HuH-7.5 (cell line): ENCODE data around the gene GTF2H3.

ENCODE experiments used
- DNase-seq: peaks from one replicate; pipeline ENCODE4 v3.0.0; 2011; ENCODE audit warnings: low spot score

GTF2H3 gene

GRCh38 chr12:123645878-123646277 lies 12.2 kb downstream of the GTF2H3 start:
- no peak for DNase-seq

GRCh38 chr12:123648401-123648800 lies 14.8 kb downstream of the GTF2H3 start:
- no peak for DNase-seq

GRCh38 chr12:123654129-123654701 lies 20.6 kb downstream of the GTF2H3 start:
- DNase-seq, result no peak

- DNase-seq, result no peak
Measured at GRCh38 chr12:123655420-123655819, 21.8 kb downstream of the GTF2H3 start.

- no peak for DNase-seq
Measured at GRCh38 chr12:123656392-123656791, 22.8 kb downstream of the GTF2H3 start.

GRCh38 chr12:123657211-123657610 lies 23.6 kb downstream of the GTF2H3 start:
- no peak for DNase-seq

GRCh38 chr12:123659996-123660727 lies 26.5 kb downstream of the GTF2H3 start:
- no peak for DNase-seq

GRCh38 chr12:123667771-123668170 lies 34.1 kb downstream of the GTF2H3 start:
- DNase-seq, result no peak

- peak; percentile 91 for DNase-seq
Measured at GRCh38 chr12:123670882-123671728, 37.5 kb downstream of the GTF2H3 start, which contains the start of gene TCTN2. Gene TCTN2, plus strand, starts transcription at chr12:123671113. Its CDS starts 128 bp downstream, at chr12:123671241.

GRCh38 chr12:123671876-123672275 lies 38.2 kb downstream of the GTF2H3 start:
- DNase-seq, result no peak

GRCh38 chr12:123675436-123675835 lies 41.8 kb downstream of the GTF2H3 start:
- no peak for DNase-seq

- no peak for DNase-seq
Measured at GRCh38 chr12:123676616-123677320, 43.1 kb downstream of the GTF2H3 start.

- no peak for DNase-seq
Measured at GRCh38 chr12:123678981-123679380, 45.4 kb downstream of the GTF2H3 start.

- DNase-seq, result no peak
Measured at GRCh38 chr12:123681605-123682004, 48.0 kb downstream of the GTF2H3 start.

GRCh38 chr12:123683964-123684363 lies 50.3 kb downstream of the GTF2H3 start:
- DNase-seq, result no peak

GRCh38 chr12:123686636-123687190 lies 53.1 kb downstream of the GTF2H3 start:
- DNase-seq, result no peak

GRCh38 chr12:123690191-123690840 lies 56.7 kb downstream of the GTF2H3 start:
- no peak for DNase-seq

- DNase-seq, result no peak
Measured at GRCh38 chr12:123696207-123696606, 62.6 kb downstream of the GTF2H3 start.

GRCh38 chr12:123696646-123697045 lies 63.0 kb downstream of the GTF2H3 start:
- DNase-seq, result no peak

- no peak for DNase-seq
Measured at GRCh38 chr12:123705935-123706334, 72.3 kb downstream of the GTF2H3 start.

GRCh38 chr12:123707466-123707865 lies 73.8 kb downstream of the GTF2H3 start:
- no peak for DNase-seq
